ENCODE measurements around the gene TRAPPC10. TPM values are rescaled to one million over a fixed set of nuclear protein-coding genes. Genes with fewer than 3 reads are reported as not detected.
A peak's percentile ranks its signal among the peaks of the same experiment; 100 is the strongest.

TRAPPC10 gene
- total RNA-seq, 2 experiments from 2014 or later = 77.9 to 82.7 TPM

DNA sequence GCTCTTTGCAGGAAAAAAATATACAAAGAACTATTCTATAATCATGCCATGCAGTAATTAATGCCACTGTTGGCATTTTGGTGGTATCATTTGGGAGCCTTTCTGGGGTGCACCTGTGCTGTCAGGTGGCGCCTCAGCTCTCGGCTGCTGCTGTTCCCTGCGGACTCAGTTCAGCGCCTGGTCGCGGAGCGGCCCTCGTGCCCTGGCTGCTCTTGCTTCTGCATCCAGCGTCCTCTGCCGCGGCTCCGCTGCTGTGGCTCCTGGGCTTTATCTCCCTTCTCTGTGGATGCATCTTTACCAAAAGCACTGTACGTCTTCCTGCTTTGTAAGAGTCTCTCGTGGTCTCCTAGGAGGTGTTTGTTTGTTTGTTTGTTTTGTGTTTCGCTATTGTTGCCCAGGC, 60.0 kb downstream of the TRAPPC10 start:
- peaks cover 28% of the 10 kb centered on the region for H3K36me3 Mint-ChIP-seq
- H3K4me1 Mint-ChIP-seq = peaks cover 19% of the 10 kb centered on the region
- POLR2A ChIA-PET = interaction anchor here (1.8 kb wide), 1 partner anchor 8 kb away, joined by 4 read pairs; no protein-coding TSS in a partner anchor
- H3K4me3 Mint-ChIP-seq = no peak overlapping the region
- DNase-seq (no peak), ATAC-seq (ENCODE audit: low read depth) (no peak)
- no peak overlapping the region for H3K27ac Mint-ChIP-seq
- H3K9me3 Mint-ChIP-seq = no peaks in the 10 kb centered on the region
- no peaks in the 10 kb centered on the region for H3K27me3 Mint-ChIP-seq

DNA sequence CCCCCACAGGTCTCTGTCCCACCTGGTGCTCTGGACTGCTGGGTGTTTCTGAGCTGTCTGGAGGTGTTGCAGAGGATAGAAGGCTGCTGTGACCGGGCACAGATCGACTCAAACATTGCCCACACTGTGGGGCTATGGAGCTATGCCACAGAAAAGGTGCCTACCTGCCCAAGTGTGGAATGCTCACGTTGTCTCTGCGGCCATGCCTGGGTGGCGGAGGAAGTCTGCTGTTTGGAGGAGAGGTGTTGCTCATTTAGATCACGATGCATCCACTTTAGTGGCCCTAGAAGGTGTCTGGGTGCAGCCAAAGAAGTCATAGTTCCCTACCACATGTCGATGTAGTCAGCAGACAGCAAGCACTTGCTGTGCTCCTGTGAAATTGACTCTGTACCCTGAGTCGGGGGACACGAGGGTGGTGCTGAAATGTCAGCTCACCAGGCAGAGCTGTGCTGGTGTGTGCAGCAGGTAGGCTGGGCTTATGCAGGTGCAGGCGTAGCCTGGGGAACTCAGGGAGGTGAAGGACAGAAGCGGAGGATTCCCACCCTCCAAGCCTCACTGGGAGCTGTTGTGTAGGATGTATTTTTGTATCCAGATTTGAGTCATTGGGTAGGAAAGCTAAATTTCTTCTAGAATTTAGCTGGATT, 62.3 kb downstream of the TRAPPC10 start:
- H3K4me3 Mint-ChIP-seq = no peak overlapping the region
- H3K36me3 Mint-ChIP-seq = peaks cover 39% of the 10 kb centered on the region
- H3K27ac Mint-ChIP-seq = peak overlapping the region; percentile 24
- POLR2A ChIA-PET = interaction anchor here (0.7 to 3.3 kb wide), 3 partner anchors 9 to 11 kb away, joined by 4 to 10 read pairs (median 10); no protein-coding TSS in a partner anchor
- no peaks in the 10 kb centered on the region for H3K9me3 Mint-ChIP-seq
- ATAC-seq (ENCODE audit: low read depth) = peak; percentile 21
- peaks cover 36% of the 10 kb centered on the region for H3K4me1 Mint-ChIP-seq
- DNase-seq = no peak
- H3K27me3 Mint-ChIP-seq = no peaks in the 10 kb centered on the region

DNA sequence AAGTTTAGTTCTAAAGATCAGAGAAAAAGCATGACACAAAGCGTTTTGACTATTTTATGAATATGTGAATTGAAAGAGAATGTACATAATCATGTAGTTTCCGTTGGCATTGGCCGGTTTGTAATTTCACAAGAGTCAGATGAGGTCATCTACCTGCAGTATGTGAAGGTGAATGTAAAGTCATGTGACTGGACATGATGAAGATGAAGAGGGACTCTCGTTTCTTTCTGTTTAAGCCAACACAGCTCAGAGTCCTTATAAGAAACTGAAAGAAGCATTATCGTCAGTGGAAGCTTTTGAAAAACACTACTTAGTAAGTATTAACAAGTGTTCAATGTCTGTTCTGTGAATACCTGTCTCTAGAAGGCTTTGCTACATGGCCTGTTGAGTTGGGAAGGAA, 64.2 kb downstream of the TRAPPC10 start:
- DNase-seq (no peak), ATAC-seq (ENCODE audit: low read depth) (no peak)
- Mint-ChIP-seq H3K27me3 (no peaks in the 10 kb centered on the region), H3K4me3 (no peak overlapping the region), H3K27ac (no peak overlapping the region), H3K9me3 (no peaks in the 10 kb centered on the region), H3K36me3 (peaks cover 40% of the 10 kb centered on the region), H3K4me1 (peaks cover 42% of the 10 kb centered on the region)
- POLR2A ChIA-PET = interaction anchor here (0.7 to 3.3 kb wide), 2 partner anchors 7 to 9 kb away, joined by 3 to 10 read pairs; no protein-coding TSS in a partner anchor

DNA sequence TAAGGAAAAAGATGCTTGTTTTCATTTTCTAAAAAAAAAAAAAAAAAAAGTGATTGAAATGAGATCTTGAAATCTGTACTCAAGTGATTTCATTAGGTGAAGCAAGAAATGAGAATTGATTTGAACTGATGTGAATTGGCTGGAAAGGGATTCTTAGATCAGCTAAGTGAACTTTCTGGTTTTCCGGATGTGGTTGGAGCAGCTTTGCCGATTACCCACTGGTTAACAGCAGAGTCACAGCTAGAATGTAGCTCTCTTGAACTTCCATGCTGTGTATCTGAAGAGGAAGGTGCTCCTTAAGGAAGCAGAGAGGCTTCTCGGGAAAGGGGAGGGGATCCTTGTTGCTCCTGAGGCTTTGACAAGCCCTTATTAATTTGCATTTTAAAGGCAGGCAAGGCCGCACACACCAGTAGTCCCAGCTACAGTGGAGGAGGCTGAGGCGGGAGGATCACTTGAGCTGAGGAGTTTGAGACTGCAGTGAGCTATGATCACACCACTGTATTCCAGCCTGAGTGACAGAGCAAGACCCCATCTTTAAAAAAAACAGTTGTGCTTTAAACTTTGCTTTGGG, 66.4 kb downstream of the TRAPPC10 start:
- no peaks in the 10 kb centered on the region for H3K27me3 Mint-ChIP-seq
- H3K27ac Mint-ChIP-seq = peak overlapping the region; percentile 84
- peaks cover 62% of the 10 kb centered on the region for H3K4me1 Mint-ChIP-seq
- H3K4me3 Mint-ChIP-seq = peak overlapping the region; percentile 50
- ATAC-seq (ENCODE audit: low read depth) (no peak), DNase-seq (no peak)
- H3K9me3 Mint-ChIP-seq = no peaks in the 10 kb centered on the region
- H3K36me3 Mint-ChIP-seq = peaks cover 60% of the 10 kb centered on the region
- POLR2A ChIA-PET = interaction anchor here (0.6 to 1.8 kb wide), 7 partner anchors 8 to 221 kb away, joined by 3 to 13 read pairs (median 3); no protein-coding TSS in a partner anchor

DNA sequence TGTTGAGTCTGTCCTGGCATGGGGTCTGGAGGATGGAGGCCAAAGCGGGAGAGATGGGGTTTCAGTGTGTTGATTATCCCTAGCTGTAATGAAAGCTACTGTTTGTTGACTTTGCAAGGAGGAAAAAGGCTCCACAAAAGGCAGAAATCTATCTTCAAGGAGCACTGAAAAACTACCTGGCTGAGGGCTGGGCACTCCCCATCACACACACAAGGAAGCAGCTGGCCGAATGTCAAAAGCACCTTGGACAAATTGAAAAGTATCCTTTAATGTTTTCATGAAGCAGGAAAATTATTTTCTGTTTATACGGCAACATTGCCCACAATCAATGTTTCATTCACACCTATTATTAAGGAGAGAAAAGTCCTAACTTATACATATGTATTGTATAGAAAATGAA, 67.3 kb downstream of the TRAPPC10 start:
- Mint-ChIP-seq H3K9me3 (no peaks in the 10 kb centered on the region), H3K36me3 (peaks cover 56% of the 10 kb centered on the region), H3K27ac (peak overlapping the region; percentile 84), H3K4me3 (peak overlapping the region; percentile 28), H3K27me3 (no peaks in the 10 kb centered on the region), H3K4me1 (peaks cover 61% of the 10 kb centered on the region)
- ATAC-seq (ENCODE audit: low read depth) (no peak), DNase-seq (no peak)
- POLR2A ChIA-PET = interaction anchor here (1.1 to 1.8 kb wide), 3 partner anchors 8 to 66 kb away, joined by 3 to 13 read pairs (median 4); no protein-coding TSS in a partner anchor

DNA sequence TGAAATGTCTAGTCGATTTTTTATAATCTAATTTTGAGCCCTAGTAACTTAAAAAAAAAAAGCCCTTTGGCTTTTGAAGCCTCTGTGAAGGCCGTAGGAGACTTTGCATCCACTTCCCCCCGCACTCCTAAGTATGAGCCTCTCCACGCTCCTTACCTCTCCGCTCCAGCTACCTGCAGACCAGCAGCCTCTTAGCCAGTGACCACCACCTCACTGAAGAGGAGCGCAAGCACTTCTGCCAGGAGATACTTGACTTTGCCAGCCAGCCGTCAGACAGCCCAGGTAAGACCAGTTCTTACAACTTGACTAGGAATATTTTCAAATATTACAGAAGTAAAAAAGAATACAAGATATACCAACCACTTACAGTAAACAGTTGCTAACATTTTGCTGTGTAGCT, 67.7 kb downstream of the TRAPPC10 start:
- peaks cover 63% of the 10 kb centered on the region for H3K4me1 Mint-ChIP-seq
- H3K27ac Mint-ChIP-seq = peak overlapping the region; percentile 39
- POLR2A ChIA-PET = interaction anchor here (1.1 to 1.5 kb wide), 3 partner anchors 8 to 14 kb away, joined by 3 to 4 read pairs (median 3); no protein-coding TSS in a partner anchor
- ATAC-seq (ENCODE audit: low read depth) = no peak
- H3K4me3 Mint-ChIP-seq = no peak overlapping the region
- no peak for DNase-seq
- H3K9me3 Mint-ChIP-seq = no peaks in the 10 kb centered on the region
- H3K36me3 Mint-ChIP-seq = peaks cover 58% of the 10 kb centered on the region
- H3K27me3 Mint-ChIP-seq = no peaks in the 10 kb centered on the region

DNA sequence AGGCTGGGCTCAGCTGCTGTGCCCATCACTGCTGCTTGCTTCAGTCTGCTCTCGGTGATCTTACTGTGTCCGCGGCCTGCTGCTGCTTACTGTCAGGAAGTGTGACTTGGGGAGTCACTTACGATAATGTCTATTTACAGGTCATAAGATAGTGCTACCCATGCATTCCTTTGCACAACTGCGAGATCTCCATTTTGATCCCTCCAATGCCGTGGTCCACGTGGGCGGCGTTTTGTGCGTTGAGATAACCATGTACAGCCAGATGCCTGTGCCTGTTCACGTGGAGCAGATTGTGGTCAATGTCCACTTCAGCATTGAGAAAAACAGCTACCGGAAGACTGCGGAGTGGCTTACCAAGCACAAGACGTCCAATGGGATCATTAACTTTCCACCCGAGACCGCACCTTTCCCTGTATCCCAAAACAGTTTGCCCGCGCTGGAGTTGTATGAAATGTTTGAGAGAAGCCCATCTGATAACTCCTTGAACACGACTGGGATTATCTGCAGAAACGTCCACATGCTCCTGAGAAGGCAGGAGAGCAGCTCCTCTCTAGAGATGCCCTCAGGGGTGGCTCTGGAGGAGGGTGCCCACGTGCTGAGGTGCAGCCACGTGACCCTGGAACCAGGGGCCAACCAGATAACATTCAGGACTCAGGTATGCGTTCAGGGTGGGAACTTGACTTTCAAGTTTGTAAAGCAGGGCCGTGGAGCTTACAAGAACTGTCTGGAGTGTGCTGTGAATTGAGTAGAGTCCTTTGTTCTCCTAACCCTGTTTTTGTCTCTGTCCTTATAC, 70.7 kb downstream of the TRAPPC10 start:
- DNase-seq (peak; percentile 43), ATAC-seq (ENCODE audit: low read depth) (peak; percentile 2)
- no peaks in the 10 kb centered on the region for H3K9me3 Mint-ChIP-seq
- peak overlapping the region; percentile 83 for H3K4me3 Mint-ChIP-seq
- peak overlapping the region; percentile 92 for H3K27ac Mint-ChIP-seq
- POLR2A ChIA-PET = interaction anchor here (1.1 to 4.9 kb wide), 7 partner anchors 8 to 69 kb away, joined by 5 to 51 read pairs (median 10); partner anchors contain the start of gene TRAPPC10
- peaks cover 79% of the 10 kb centered on the region for H3K4me1 Mint-ChIP-seq
- H3K27me3 Mint-ChIP-seq = no peaks in the 10 kb centered on the region
- peaks cover 67% of the 10 kb centered on the region for H3K36me3 Mint-ChIP-seq

DNA sequence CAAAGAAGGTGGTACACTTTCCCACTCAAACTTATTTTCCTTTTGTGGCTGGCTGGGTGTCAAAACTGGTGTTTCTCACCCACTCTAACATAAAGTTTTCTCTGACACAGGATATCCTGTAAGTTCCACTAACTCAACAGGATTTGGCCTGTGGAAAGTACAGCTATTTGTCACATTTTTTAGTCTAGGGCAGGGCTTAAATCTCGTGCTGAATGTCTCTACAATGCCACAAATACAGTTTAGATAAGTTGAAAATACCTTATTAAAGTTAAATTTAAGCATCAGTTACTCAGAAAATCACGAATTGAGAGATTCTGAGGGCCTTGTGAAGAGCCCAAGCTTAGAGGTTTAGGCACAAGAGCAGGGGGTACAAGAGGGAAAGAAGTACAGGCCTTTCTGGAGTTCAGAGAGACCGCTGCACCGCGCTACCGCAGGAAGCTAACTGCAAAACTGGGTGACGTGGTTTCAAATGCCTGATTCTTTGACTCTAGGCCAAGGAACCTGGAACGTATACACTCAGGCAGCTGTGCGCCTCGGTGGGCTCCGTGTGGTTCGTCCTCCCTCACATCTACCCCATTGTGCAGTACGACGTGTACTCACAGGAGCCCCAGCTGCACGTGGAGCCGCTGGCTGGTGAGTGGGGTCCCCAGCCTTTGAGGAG, 71.7 kb downstream of the TRAPPC10 start:
- peak overlapping the region; percentile 83 for H3K4me3 Mint-ChIP-seq
- H3K9me3 Mint-ChIP-seq = no peaks in the 10 kb centered on the region
- peak; percentile 76 for DNase-seq
- peaks cover 67% of the 10 kb centered on the region for H3K36me3 Mint-ChIP-seq
- POLR2A ChIA-PET = interaction anchor here (0.6 to 4.9 kb wide), 9 partner anchors 9 to 70 kb away, joined by 3 to 51 read pairs (median 6); partner anchors contain the start of gene TRAPPC10
- peaks cover 76% of the 10 kb centered on the region for H3K4me1 Mint-ChIP-seq
- H3K27me3 Mint-ChIP-seq = no peaks in the 10 kb centered on the region
- peak overlapping the region; percentile 92 for H3K27ac Mint-ChIP-seq
- ATAC-seq (ENCODE audit: low read depth) = peak; percentile 75

DNA sequence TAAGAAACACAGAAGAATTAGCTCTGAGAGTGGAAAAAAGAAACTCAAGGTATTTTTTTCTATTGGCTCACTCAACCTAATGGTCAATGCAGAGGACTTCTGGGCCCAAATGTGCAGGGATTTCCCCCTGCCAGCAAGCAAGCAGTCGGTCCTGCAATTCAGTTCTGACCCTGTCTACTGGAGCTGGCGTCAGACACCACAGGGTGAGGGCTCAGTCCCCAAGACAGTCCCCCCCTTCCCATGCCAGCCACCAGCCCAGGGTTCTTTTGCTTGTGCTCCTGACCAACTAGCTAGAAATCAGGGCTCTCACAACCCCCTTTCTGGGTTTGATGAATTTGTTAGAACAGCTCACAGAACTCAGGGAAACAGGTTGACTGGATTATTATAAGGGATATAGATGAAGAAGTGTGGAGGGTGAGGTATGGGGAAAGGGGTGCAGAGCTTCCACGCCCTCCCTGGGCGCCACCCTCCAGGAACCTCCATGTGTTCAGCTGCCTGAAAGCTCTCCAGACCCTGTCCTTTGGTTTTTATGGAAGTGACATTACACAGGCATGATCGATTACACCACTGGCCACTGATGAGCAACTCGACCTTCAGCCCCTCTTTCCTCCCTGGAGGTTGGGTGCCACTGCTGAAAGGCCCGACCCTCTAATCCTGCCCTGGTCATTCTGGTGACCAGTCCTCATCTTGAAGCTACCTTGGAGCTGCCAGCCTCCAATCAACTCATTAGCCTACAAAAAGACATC, 72.6 kb downstream of the TRAPPC10 start:
- Mint-ChIP-seq H3K4me1 (peaks cover 78% of the 10 kb centered on the region), H3K9me3 (no peaks in the 10 kb centered on the region), H3K27ac (peak overlapping the region; percentile 92), H3K36me3 (peaks cover 71% of the 10 kb centered on the region), H3K27me3 (no peaks in the 10 kb centered on the region), H3K4me3 (peak overlapping the region; percentile 83)
- POLR2A ChIA-PET = interaction anchor here (0.7 to 4.9 kb wide), 9 partner anchors 10 to 71 kb away, joined by 4 to 51 read pairs (median 6); partner anchors contain the start of gene TRAPPC10
- no peak for DNase-seq
- ATAC-seq (ENCODE audit: low read depth) = no peak

DNA sequence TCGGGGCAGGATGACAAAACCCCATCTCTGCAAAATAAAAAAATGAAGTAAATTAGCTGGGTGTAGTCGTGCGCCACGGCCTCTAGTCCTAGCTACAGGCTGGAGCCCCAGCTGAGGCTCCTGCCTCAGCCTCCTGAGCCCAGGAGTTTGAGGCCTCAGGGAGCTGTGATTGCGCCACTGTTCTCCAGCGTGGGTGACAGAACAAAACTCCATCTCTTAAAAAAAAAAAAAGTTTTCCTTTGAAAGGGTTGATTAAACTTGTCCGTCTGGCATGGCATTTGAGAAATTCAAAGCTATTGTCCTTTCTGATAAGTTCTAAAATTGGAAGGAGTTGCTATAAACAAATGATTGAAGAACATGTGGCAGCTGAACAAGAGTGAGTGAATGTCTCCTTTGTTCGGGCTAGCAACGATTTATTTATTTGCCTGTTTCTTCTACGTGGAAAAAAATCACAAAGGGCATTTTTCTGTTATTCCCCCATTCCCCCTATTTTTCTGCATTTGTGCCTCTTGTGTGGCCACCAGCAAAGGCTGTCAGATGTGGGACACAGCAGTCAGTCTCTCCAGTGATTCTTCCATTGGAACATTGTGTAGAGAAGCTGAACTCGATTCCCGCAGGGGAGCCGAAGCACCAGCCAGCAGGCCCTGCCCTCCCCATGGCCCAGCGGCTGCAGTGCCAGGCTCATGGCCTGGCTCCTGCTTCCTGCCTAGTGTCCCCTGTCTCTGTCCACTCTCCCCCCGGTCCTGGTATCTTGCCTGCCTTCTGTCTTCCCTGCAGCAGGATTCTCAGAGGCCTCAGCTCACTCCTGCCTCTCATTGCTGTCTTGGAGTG, 73.6 kb downstream of the TRAPPC10 start:
- POLR2A ChIA-PET = interaction anchor here (0.6 to 4.9 kb wide), 6 partner anchors 10 to 101 kb away, joined by 3 to 51 read pairs (median 5); partner anchors contain the start of gene TRAPPC10
- DNase-seq = no peak

DNA sequence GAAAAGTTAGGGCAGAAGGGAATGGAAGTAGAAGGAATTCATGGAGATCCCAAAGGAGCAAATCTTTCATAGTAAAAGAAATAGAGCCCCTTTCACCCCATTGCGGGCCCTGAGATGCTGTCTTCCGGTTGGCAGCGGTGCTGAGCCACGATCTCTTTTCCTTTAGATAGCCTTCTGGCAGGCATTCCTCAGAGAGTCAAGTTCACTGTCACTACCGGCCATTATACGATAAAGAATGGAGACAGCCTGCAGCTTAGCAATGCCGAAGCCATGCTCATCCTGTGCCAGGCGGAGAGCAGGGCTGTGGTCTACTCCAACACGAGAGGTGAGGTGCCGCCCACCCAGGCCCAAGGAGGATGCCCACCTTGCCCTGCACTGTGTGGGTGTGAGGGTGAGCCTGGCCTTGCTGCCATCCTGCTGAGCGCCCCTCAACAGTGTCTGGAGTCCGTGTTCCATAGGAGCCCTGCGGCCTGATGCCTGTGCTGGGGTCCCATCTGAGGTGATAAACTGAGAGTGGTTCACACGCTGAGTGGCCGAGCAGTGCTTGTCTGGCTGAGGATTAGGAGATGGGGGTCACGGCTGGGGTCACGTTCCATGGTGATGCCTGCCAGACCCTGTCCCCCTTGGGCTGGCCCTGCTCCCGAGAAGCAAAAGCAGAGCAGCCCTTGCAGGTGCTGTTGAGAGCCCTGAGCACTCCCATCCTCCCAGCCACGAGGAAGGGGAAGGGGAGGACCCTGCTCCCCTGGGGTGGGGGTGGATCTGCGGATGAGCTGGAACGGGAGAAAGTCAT, 74.7 kb downstream of the TRAPPC10 start:
- peak overlapping the region; percentile 92 for H3K27ac Mint-ChIP-seq
- no peaks in the 10 kb centered on the region for H3K27me3 Mint-ChIP-seq
- H3K4me3 Mint-ChIP-seq = peak overlapping the region; percentile 83
- peaks cover 66% of the 10 kb centered on the region for H3K36me3 Mint-ChIP-seq
- DNase-seq (no peak), ATAC-seq (ENCODE audit: low read depth) (no peak)
- POLR2A ChIA-PET = interaction anchor here (1.3 to 4.9 kb wide), 2 partner anchors 21 to 73 kb away, joined by 4 to 51 read pairs; partner anchors contain the start of gene TRAPPC10
- peaks cover 77% of the 10 kb centered on the region for H3K4me1 Mint-ChIP-seq
- H3K9me3 Mint-ChIP-seq = no peaks in the 10 kb centered on the region

More for the DNA sequence above, 73.6 kb downstream of the TRAPPC10 start:
- Mint-ChIP-seq H3K36me3 (peaks cover 75% of the 10 kb centered on the region), H3K4me3 (peak overlapping the region; percentile 83), H3K27ac (peak overlapping the region; percentile 92), H3K4me1 (peaks cover 85% of the 10 kb centered on the region), H3K27me3 (no peaks in the 10 kb centered on the region), H3K9me3 (no peaks in the 10 kb centered on the region)
- ATAC-seq (ENCODE audit: low read depth) = no peak
